ENCODE results near the gene FHL2.

FHL2 gene

GRCh38 chr2:105362862-105363591 is 35.8 kb downstream of the FHL2 start:
- TF ChIP-seq L3MBTL2 (conservative IDR thresholded peaks at IDR 0.05) (no peak), TARDBP (IDR thresholded peaks at IDR 0.05) (no peak), SP1 (IDR thresholded peaks at IDR 0.05) (no peak)
- ChIA-PET CTCF (no interaction called here), POLR2A (no interaction called here)
- DNase-seq (ENCODE audit: extremely low spot score): no peak

- ChIA-PET POLR2A (no interaction called here), CTCF (no interaction called here)
- DNase-seq (ENCODE audit: extremely low spot score): no peak
- TF ChIP-seq ELF4 (IDR thresholded peaks at IDR 0.05) (no peak), L3MBTL2 (conservative IDR thresholded peaks at IDR 0.05) (no peak), FOXA1 (IDR thresholded peaks at IDR 0.05) (no peak), PKNOX1 (IDR thresholded peaks at IDR 0.05) (no peak), ARNT (IDR thresholded peaks at IDR 0.05) (no peak), SP1 (IDR thresholded peaks at IDR 0.05) (no peak), HDGF (IDR thresholded peaks at IDR 0.05; ENCODE audit: borderline replicate concordance) (no peak), NFRKB (IDR thresholded peaks at IDR 0.05) (no peak), LEF1 (IDR thresholded peaks at IDR 0.05; ENCODE audit: borderline replicate concordance) (no peak), BHLHE40 (IDR thresholded peaks at IDR 0.05; ENCODE audit: borderline replicate concordance) (no peak), CTBP1 (IDR thresholded peaks at IDR 0.05; ENCODE audit: borderline replicate concordance) (no peak), SUZ12 (IDR thresholded peaks at IDR 0.05) (no peak), ZNF384 (IDR thresholded peaks at IDR 0.05) (no peak)
Measured at GRCh38 chr2:105361102-105361889, 37.6 kb downstream of the FHL2 start.

DNA sequence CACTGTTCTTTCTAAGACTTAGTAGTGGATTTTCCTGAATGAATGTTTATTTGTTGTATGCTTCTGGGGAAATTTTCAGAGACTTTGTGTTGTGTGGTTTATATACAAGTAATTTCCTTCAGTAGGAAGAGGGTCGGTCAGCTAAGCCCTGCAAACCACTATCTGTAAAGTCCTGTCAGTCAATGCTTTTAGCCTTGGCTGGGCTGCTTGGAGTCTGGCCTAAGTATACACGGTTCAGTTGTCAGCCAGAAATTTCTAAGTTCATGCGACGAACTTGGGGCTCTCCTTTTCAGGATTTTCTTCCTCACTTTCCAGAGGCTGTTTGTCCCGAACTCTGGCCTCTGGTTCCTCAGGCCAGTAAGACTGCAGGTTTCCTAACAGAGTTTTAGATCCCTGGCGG is 40.3 kb downstream of the FHL2 start:
- POLR2A ChIA-PET: no interaction called here
- CTCF ChIA-PET: interaction anchor here (0.6 to 0.8 kb wide), 2 partner anchors 8 to 36 kb away, joined by 3 to 4 read pairs; no protein-coding TSS in a partner anchor
- TF ChIP-seq CTBP1 (IDR thresholded peaks at IDR 0.05; ENCODE audit: borderline replicate concordance) (no peak), ELF4 (IDR thresholded peaks at IDR 0.05) (no peak), ARNT (IDR thresholded peaks at IDR 0.05) (no peak), TARDBP (IDR thresholded peaks at IDR 0.05) (no peak), BHLHE40 (IDR thresholded peaks at IDR 0.05; ENCODE audit: borderline replicate concordance) (no peak), HDGF (IDR thresholded peaks at IDR 0.05; ENCODE audit: borderline replicate concordance) (no peak), ZNF384 (IDR thresholded peaks at IDR 0.05) (no peak), PKNOX1 (IDR thresholded peaks at IDR 0.05) (no peak), FOXK2 (IDR thresholded peaks at IDR 0.05) (no peak), FOXM1 (IDR thresholded peaks at IDR 0.05; ENCODE audit: borderline replicate concordance) (no peak), L3MBTL2 (conservative IDR thresholded peaks at IDR 0.05) (no peak), NFRKB (IDR thresholded peaks at IDR 0.05) (no peak), SUZ12 (IDR thresholded peaks at IDR 0.05) (no peak), LEF1 (IDR thresholded peaks at IDR 0.05; ENCODE audit: borderline replicate concordance) (no peak)

DNA sequence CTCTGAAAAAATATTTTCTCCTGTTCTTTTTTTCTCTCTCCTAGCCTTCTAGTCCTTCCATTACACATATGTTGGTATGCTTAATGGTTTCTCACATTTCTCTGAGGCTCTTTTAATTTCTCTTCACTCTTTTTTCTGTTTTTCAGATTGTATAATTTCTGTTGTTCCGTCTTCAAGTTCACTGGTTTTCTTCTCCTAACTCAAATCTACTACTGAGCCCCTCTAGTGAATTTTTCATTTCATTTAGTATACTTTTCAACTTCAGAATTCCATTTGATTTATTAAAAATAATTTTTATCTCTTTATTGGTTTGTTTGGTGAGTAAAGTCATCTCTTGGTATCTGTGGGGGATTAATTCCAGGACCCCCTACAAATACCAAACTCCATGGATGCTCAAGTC is 41.7 kb downstream of the FHL2 start:
- ChIA-PET POLR2A (no interaction called here), CTCF (no interaction called here)
- TF ChIP-seq NFRKB (IDR thresholded peaks at IDR 0.05) (no peak), FOXK2 (IDR thresholded peaks at IDR 0.05) (no peak), SUZ12 (IDR thresholded peaks at IDR 0.05) (no peak), ARNT (IDR thresholded peaks at IDR 0.05) (no peak), BHLHE40 (IDR thresholded peaks at IDR 0.05; ENCODE audit: borderline replicate concordance) (no peak), L3MBTL2 (conservative IDR thresholded peaks at IDR 0.05) (no peak)
- no peak for DNase-seq (ENCODE audit: extremely low spot score)

More for the DNA sequence above, 40.3 kb downstream of the FHL2 start:
- DNase-seq (ENCODE audit: extremely low spot score): no peak

GRCh38 chr2:105344704-105345345 is 54.0 kb downstream of the FHL2 start:
- no peak for DNase-seq (ENCODE audit: extremely low spot score)
- ChIA-PET CTCF (interaction anchor here (1.0 to 1.3 kb wide), 2 partner anchors 200 kb away, joined by 3 to 7 read pairs; no protein-coding TSS in a partner anchor), POLR2A (interaction anchor here (1.0 kb wide), 1 partner anchor 15 kb away, joined by 3 read pairs; no protein-coding TSS in a partner anchor)
- no peak for TF ChIP-seq FOXM1 (IDR thresholded peaks at IDR 0.05; ENCODE audit: borderline replicate concordance)

DNA sequence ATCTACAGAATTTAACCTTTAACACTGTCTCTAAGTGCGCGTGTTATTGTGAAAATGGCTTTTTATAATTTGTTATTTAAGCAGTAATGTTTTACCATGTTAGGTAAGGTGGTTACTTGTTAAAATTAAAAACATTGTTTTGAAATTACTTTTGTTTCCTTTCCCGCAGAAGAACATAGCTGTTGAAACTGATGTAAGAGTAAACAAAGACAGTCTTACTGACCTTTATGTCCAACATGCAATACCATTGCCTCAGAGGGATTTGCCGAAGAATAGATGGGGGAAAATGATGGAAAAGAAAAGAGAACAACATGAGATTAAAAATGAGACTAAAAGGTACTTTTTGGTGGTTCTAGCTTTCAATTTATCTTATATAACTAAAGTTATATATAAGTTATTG is 59.4 kb downstream of the FHL2 start:
- CTCF ChIA-PET: no interaction called here
- TF ChIP-seq LEF1 (IDR thresholded peaks at IDR 0.05; ENCODE audit: borderline replicate concordance) (no peak), FOXM1 (IDR thresholded peaks at IDR 0.05; ENCODE audit: borderline replicate concordance) (no peak), ARNT (IDR thresholded peaks at IDR 0.05) (no peak), SUZ12 (IDR thresholded peaks at IDR 0.05) (no peak), TARDBP (IDR thresholded peaks at IDR 0.05) (no peak), SP1 (IDR thresholded peaks at IDR 0.05) (no peak), L3MBTL2 (conservative IDR thresholded peaks at IDR 0.05) (no peak)
- POLR2A ChIA-PET: no interaction called here
- no peak for DNase-seq (ENCODE audit: extremely low spot score)

DNA sequence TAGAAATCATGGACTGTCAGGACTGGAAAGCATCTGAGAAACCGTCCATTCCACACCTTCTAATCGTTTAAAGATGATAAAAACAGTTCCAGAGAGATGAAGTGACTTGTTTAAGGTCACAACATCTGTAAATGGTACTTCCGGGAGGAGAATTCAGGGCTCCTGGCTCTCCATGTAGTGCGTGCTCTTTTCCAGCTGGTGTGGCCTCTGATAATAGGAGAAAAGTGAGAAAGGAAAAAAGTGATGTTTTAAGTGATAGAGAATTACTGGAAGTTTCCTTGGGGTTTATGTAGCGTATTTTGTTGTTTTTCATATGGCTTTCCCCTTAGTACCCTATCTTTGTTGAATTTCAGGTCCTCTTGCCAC is 60.8 kb downstream of the FHL2 start:
- ChIA-PET CTCF (no interaction called here), POLR2A (interaction anchor here (0.6 to 2.1 kb wide), 5 partner anchors 9 to 100 kb away, joined by 3 to 22 read pairs (median 4); partner anchors contain the start of gene TGFBRAP1)
- no peak for DNase-seq (ENCODE audit: extremely low spot score)
- TF ChIP-seq NFRKB (IDR thresholded peaks at IDR 0.05) (no peak), TARDBP (IDR thresholded peaks at IDR 0.05) (no peak), FOXK2 (IDR thresholded peaks at IDR 0.05) (no peak), L3MBTL2 (conservative IDR thresholded peaks at IDR 0.05) (no peak), PKNOX1 (IDR thresholded peaks at IDR 0.05) (no peak), FOXM1 (IDR thresholded peaks at IDR 0.05; ENCODE audit: borderline replicate concordance) (no peak), HDGF (IDR thresholded peaks at IDR 0.05; ENCODE audit: borderline replicate concordance) (no peak), ELF4 (IDR thresholded peaks at IDR 0.05) (no peak), FOXA1 (IDR thresholded peaks at IDR 0.05) (no peak)
